Measurements from ENCODE around the gene RNASEL. TPM values are rescaled to one million over a fixed set of nuclear protein-coding genes. Genes with fewer than 3 reads are reported as not detected.
"Not testable (repeated sequence)": the region's sequence is repeated elsewhere in the genome, so short reads cannot be mapped to it uniquely, and the experiment has no call there.

Gene RNASEL
- 5.9 and 6.4 TPM in 2 replicates for total RNA-seq (2014; rRNA removed; shearing (Covaris generic))

GRCh38 chr1:182588500-182589396 lies at the start of gene RNASEL:
Gene RNASEL (minus strand): TSS chr1:182589256. CDS start chr1:182586806, 2,450 bp downstream.
- DNase-seq (ENCODE audit: low read depth): peak; percentile 85

DNA sequence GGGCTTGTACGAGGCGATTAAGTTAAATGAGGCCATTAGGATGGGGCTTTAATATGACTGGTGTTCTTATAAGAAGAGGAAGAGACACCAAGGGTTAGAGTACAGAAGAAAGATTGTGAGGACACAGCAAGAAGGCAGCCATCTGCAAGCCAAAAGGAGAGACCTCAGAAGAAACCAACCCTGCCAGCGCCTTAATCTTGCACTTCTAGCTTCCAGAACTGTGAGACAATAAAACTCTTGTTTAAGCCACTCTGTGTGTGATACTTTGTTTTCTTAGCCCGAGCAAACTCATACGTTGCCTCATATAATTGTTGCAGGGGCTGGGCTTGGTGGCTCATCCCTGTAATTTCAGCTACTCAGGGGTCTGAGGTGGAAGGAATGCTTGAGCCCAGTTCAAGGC lies 48.7 kb upstream of the RNASEL start:
- DNase-seq (ENCODE audit: low read depth): no peak

- no peak for DNase-seq (ENCODE audit: low read depth)
These were observed 46.8 kb upstream of the RNASEL start for GRCh38 chr1:182635871-182636270.

GRCh38 chr1:182634306-182635072 lies 45.4 kb upstream of the RNASEL start:
- no peak for DNase-seq (ENCODE audit: low read depth)

GRCh38 chr1:182633657-182634281 lies 44.7 kb upstream of the RNASEL start:
- peak; percentile 56 for DNase-seq (ENCODE audit: low read depth)

- DNase-seq (ENCODE audit: low read depth): no peak
These were observed 44.0 kb upstream of the RNASEL start for GRCh38 chr1:182633031-182633430.

DNA sequence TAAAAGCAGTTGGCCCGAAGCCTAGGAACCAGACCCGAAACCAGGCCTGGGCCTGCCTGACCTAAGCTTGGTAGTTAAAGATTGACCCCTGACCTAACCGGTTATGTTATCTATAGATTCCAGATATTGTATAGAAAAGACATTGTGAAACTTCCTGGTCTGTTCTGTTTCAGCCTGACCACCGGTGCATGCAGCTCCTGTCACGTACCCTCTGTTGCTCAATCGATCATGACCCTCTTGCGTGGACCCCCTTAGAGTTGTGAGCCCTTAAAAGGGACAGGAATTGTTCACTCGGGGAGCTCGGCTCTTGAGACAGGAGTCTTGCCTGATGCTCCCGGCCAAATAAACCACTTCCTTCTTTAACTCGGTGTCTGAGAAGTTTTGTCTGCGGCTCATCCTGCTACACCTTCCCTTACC lies 43.4 kb upstream of the RNASEL start:
- DNase-seq (ENCODE audit: low read depth): not testable (repeated sequence)

DNA sequence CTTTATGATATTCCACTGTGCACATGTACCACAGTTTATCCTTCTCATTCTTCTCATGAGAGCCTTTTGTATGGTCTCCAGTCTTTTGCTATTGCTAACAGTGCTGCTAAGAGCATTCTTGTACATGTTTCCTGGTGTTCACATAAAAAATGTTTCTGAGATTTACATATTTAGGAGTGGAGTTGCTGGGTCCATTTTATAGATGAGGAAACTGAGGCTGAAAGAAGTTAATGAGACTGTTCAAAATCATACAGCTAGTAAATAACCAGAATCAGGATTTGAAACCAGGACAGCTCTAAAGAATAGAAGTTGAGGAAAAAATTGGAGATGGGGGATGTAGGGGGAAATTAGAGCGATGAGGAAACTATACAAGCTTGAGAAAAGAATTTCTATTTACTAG lies 42.9 kb upstream of the RNASEL start:
- DNase-seq (ENCODE audit: low read depth): no peak

DNA sequence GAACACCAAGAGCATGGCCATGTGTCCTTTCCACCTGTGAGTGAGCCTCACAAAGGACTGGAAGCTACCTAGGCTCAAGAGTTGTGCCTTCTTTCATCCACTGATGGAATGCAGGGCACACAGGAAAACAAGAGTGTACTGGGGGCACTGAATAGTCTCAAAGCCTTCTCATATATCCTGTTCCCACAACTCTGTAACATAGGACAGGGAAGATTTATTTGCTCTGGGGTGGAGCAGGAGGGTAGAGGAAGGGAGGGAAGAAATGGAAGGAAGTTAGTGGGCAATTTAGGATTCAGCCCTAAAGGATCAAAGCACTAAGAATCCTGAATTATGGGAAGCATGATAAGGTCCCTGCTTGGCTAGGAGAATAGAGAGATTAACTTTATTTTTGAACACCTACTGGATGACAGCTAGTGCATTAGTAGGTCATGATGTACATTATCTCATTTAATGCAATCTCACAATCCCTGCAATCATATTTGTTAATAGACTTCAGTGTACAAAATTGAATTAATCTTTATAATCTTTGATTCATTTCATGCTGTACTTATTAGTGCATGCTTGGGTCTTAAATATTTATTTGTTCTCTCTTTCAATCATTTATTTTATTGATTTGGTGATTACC lies 42.1 kb upstream of the RNASEL start:
- no peak for DNase-seq (ENCODE audit: low read depth)

DNA sequence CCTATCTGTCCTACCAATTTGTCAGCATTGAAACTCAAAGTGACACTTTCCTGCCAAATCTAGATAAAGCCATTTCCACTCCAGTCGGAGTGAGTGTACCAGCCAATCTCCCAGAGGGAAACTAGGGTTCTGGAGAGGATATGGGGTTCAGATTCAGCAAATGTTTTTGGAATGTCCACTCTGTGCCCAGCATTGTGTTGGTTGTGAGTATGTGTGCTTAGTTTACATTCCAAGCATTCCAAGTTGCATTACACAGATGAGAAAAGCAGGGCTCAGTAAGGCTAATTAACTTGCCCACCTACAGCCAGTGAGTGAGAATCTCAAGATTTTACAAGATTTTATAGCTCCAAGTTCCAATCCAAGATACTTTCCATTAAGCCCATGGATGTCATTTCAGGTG lies 41.5 kb upstream of the RNASEL start:
- DNase-seq (ENCODE audit: low read depth): no peak

- no peak for DNase-seq (ENCODE audit: low read depth)
These were observed 40.5 kb upstream of the RNASEL start for GRCh38 chr1:182629499-182630096.

- DNase-seq (ENCODE audit: low read depth): no peak
These were observed 40.0 kb upstream of the RNASEL start for GRCh38 chr1:182629080-182629479.

DNA sequence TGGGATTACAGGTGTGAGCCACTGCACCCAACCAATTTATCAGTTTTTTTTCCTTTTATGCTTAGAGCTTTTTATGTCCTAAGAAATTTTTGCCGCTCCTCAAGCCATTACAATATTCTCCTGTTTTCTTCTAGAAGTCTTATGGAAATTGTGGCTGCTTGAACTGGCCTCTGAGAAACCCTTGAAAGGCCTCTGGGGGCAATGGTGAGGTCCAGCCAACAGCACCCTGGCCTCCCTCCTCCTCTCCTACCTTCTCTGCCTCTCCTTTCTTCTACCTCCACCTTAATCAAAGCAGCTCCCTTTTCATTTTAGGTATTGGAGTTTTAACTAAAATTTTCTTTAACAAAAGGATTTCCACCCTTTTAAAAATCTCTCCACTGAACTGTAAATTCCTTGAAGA lies 39.6 kb upstream of the RNASEL start:
- DNase-seq (ENCODE audit: low read depth): no peak

- DNase-seq (ENCODE audit: low read depth): no peak
These were observed 38.6 kb upstream of the RNASEL start for GRCh38 chr1:182627622-182628021.

DNA sequence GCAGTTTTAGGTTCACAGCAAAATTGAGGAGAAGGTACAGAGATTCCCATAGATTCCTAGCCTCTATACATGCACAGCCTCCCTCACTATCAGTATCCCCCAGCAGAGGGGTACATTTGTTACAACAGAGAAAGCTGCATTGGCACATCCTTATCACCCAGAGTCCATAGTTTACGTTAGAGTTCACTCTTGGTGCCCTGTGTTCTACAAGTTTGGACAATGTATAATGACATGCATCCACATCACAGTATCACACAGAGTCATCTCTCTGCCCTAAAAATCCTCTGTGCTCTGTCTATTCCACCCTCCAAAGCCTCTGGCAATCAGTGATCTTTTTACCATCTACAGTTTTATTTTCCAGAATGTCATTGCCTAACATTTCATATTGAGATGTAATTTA lies 37.5 kb upstream of the RNASEL start:
- no peak for DNase-seq (ENCODE audit: low read depth)

DNA sequence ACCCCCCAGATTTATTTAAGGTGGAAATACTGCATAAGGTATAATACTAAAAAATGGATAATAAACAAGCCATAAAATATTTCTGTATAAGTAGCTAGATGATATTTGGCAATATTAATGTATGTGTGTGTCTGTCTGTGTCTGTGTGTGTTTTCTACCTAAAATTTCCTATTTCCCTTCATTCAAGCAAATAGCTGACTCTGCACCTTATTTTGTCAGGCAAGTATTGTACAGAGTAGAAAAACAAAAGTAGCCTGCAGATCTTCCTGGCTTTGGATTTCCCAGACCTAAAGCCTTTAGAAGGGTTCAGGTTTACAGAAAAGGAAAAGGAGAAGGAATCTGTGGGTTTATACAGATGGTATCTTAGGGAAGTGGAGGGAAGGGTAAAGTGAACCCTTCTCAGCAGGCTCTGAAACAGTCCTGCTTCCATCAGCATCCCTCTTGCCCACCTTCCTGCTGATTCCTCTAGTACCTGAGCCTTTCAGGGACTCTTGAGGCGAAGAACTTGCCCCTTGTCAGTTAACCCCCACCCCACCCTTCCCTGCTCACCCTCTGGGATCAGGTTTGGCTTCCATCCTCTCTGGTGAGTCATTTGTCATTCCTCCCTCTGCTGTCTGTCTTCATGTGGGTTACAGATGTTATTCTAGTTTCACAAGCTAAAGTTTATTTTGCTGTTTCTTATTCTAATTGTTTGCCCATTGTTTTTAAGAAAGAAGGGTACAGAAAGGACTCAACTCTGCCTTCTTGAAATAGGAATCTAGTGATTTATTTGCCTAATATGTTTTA lies 36.9 kb upstream of the RNASEL start:
- peak; percentile 44 for DNase-seq (ENCODE audit: low read depth)

DNA sequence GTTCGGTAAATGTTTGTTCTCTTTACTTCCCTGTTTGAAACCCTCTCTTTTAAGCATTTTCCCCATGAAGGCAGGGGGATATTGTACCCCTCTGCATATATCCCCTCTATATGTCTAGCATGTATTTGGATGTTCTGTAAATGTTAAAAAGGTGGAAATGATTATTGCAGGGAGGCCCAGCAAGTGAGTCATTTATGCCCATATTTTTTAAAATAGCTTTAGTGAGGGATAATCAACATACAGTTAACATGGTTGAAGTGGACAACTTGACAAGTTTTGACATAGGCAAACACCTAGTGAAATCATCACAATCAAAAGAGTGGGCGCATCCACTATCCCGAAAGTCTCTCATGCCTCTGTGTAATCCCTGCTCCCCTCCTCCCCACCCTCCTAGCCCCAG lies 36.0 kb upstream of the RNASEL start:
- no peak for DNase-seq (ENCODE audit: low read depth)

- DNase-seq (ENCODE audit: low read depth): no peak
These were observed 35.5 kb upstream of the RNASEL start for GRCh38 chr1:182624577-182624976.

- no peak for DNase-seq (ENCODE audit: low read depth)
These were observed 34.0 kb upstream of the RNASEL start for GRCh38 chr1:182622901-182623528.

DNA sequence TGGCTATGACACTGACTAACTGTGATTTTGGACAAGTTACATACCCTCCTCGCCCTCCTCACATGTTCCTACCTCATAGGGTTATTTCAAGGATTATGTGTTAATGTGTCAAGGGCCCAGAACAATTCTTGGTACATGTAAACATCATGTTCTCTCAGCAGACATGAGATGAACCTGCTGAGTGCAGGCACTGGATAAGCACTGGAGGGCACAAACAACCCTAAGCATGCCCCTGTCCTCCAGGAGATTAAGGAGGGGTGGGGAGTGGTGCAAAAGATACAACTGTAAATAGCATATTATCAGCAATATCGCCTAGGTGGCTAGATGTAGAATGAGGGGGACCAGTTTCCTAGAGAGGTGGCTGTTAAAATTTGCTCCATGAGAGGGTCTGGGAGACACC lies 32.9 kb upstream of the RNASEL start:
- no peak for DNase-seq (ENCODE audit: low read depth)

All from RPMI7951 (cell line).